IMR-90 (cell line): Measurements from ENCODE around the gene PNP.
"Not testable (repeated sequence)": the region's sequence is repeated elsewhere in the genome, so short reads cannot be mapped to it uniquely, and the experiment has no call there.

ENCODE experiments used
- CEBPB ChIP-seq: IDR thresholded peaks from 2 replicates; pipeline ENCODE4 v1.6.1; 2012; ENCODE audit warnings: low read depth, low read length, improper control_type of control experiment
- CHD1 ChIP-seq: IDR thresholded peaks from 2 replicates; pipeline ENCODE4 v1.6.1; 2012; ENCODE audit warnings: low read depth, low read length, improper control_type of control experiment
- FOS ChIP-seq: fragments of 150-350 bp; IDR thresholded peaks from 2 replicates; pipeline ENCODE4 v1.6.1; 2016; ENCODE audit warnings: low read depth, low read length
- MAFK ChIP-seq: IDR thresholded peaks from 2 replicates; pipeline ENCODE4 v1.6.1; 2012; ENCODE audit warnings: low read depth, low read length, improper control_type of control experiment
- MAZ ChIP-seq: IDR thresholded peaks from 2 replicates; pipeline ENCODE4 v1.6.1; 2012; ENCODE audit warnings: low read depth, mild to moderate bottlenecking, low read length, improper control_type of control experiment, moderate library complexity, borderline replicate concordance
- MXI1 ChIP-seq: IDR thresholded peaks from 2 replicates; pipeline ENCODE4 v1.6.1; 2012; ENCODE audit warnings: low read depth, mild to moderate bottlenecking, low read length, moderate library complexity, borderline replicate concordance
- POLR2A ChIP-seq: IDR thresholded peaks from 2 replicates; pipeline ENCODE4 v1.6.1; 2012; ENCODE audit warnings: mild to moderate bottlenecking, low read depth, low read length
- RAD21 ChIP-seq: IDR thresholded peaks from 2 replicates; pipeline ENCODE4 v1.6.1; 2012; ENCODE audit warnings: low read length, improper control_type of control experiment
- SMC3 ChIP-seq: fragments of 150-350 bp; IDR thresholded peaks from 2 replicates; pipeline ENCODE4 v1.6.1; 2016; ENCODE audit warnings: low read depth, mild to moderate bottlenecking, antibody characterized with exemption, low read length, moderate library complexity
- TF ChIP-seq, protein P1 (sequence below): conservative IDR thresholded peaks from 2 replicates; pipeline ENCODE4 v1.5.1; 2012; ENCODE audit warnings: mild to moderate bottlenecking, low read depth, low read length, improper control_type of control experiment
- TF ChIP-seq, protein P2 (sequence below): fragments of 150-350 bp; IDR thresholded peaks from 2 replicates; pipeline ENCODE4 v1.6.1; 2016; ENCODE audit warnings: low read depth, mild to moderate bottlenecking, low read length, moderate library complexity, borderline replicate concordance
- TF ChIP-seq, protein P3 (sequence below): fragments of 150-350 bp; IDR thresholded peaks from 2 replicates; pipeline ENCODE4 v1.6.1; 2017; ENCODE audit warnings: mild to moderate bottlenecking, antibody characterized with exemption, low read length, low read depth

DNA sequence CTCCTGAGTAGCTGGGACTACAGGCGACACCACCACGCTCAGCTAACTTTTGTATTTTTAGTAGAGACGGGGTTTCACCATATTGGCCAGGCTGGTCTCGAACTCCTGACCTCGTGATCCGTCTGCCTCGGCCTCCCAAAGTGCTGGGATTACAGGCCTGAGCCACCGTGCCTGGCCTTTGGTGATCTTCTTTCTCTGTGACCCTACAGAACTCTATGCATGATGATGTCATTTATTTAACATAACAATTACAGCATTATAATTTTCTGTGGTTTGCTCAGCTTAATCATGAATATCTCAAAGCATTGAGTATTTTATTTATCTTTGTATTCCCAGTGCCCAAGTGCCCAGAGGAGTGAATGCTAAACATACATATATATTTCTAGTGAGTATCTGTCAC lies 16.4 kb upstream of the PNP start:
- not testable (repeated sequence) for TF ChIP-seq RAD21, POLR2A, CHD1, CEBPB, MAFK, MXI1, FOS, MAZ, SMC3
- TF ChIP-seq, protein P1, sequence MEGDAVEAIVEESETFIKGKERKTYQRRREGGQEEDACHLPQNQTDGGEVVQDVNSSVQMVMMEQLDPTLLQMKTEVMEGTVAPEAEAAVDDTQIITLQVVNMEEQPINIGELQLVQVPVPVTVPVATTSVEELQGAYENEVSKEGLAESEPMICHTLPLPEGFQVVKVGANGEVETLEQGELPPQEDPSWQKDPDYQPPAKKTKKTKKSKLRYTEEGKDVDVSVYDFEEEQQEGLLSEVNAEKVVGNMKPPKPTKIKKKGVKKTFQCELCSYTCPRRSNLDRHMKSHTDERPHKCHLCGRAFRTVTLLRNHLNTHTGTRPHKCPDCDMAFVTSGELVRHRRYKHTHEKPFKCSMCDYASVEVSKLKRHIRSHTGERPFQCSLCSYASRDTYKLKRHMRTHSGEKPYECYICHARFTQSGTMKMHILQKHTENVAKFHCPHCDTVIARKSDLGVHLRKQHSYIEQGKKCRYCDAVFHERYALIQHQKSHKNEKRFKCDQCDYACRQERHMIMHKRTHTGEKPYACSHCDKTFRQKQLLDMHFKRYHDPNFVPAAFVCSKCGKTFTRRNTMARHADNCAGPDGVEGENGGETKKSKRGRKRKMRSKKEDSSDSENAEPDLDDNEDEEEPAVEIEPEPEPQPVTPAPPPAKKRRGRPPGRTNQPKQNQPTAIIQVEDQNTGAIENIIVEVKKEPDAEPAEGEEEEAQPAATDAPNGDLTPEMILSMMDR, result not testable (repeated sequence)
- TF ChIP-seq, protein P2, sequence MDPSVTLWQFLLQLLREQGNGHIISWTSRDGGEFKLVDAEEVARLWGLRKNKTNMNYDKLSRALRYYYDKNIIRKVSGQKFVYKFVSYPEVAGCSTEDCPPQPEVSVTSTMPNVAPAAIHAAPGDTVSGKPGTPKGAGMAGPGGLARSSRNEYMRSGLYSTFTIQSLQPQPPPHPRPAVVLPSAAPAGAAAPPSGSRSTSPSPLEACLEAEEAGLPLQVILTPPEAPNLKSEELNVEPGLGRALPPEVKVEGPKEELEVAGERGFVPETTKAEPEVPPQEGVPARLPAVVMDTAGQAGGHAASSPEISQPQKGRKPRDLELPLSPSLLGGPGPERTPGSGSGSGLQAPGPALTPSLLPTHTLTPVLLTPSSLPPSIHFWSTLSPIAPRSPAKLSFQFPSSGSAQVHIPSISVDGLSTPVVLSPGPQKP, result not testable (repeated sequence)
- TF ChIP-seq, protein P3, sequence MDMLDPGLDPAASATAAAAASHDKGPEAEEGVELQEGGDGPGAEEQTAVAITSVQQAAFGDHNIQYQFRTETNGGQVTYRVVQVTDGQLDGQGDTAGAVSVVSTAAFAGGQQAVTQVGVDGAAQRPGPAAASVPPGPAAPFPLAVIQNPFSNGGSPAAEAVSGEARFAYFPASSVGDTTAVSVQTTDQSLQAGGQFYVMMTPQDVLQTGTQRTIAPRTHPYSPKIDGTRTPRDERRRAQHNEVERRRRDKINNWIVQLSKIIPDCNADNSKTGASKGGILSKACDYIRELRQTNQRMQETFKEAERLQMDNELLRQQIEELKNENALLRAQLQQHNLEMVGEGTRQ, result not testable (repeated sequence)
